Fibroblast of peridontal ligament (primary cell): ENCODE measurements around the gene MYO9B.

Experiments
- DNase-seq: peaks from one replicate; pipeline ENCODE4 v3.0.0-alpha.2; 2010; ENCODE audit errors: extremely low read depth

Gene MYO9B

GRCh38 chr19:17060802-17061201, 14.8 kb upstream of the MYO9B start:
- no peak for DNase-seq

DNA sequence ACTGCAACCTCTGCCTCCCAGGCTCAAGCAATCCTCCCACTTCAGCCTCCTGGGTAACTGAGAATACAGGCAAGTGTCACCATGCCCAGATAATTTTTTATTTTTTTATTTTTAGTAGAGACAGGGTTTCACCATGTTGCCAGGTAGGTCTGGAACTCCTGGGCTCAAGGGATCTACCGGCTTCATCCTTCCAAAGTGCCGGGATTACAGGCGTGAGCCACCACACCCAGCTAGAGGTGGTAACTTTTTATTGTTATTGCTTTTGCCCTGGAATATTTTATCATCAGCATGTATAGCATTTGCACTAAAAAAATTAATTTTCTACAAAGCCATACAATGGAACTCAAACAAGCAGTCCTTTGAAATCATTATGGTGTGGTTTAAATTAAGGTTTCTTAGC, 14.4 kb upstream of the MYO9B start:
- DNase-seq: no peak

DNA sequence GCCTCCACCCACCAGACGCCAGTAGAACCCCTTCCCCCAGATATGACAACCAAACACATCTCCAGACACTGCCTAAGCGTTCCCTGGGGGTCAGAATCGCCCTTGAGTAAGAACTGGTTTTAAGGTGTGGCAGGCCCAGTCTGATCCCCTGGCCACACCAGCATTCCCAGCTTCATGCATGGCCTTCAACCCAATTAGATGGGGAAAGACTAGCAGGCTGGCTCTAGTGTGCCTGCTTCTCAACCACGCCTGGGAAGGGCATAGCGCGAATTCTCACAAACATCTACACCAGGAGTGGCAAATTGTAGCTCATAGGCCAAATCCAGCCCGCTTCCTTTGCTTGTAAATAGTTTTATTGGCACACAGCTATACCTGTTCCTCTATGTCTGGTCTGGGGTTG, 13.9 kb upstream of the MYO9B start:
- no peak for DNase-seq

GRCh38 chr19:17063428-17063827, 12.1 kb upstream of the MYO9B start:
- DNase-seq: no peak

GRCh38 chr19:17069193-17069592, 6.4 kb upstream of the MYO9B start:
- DNase-seq: no peak

DNA sequence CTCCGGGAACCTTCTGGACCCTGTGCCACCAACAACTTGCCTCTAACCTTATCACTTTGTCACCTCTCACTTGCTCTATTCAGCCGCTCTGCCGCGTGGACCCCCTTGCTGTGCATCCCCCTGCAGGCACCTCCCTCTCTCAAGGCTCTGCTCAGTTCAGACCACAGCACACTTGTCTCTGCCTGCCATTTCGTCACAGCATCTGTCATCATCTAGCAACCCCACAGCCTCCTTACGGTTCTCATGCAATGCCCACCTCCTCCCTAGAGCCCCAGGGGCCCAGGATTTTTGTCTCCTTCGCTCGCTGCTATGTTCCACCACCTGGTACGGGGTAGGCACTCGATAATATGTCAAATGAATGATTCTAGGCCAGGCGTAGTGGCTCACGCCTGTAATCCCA, 5.2 kb upstream of the MYO9B start:
- no peak for DNase-seq

GRCh38 chr19:17070912-17071311, 4.7 kb upstream of the MYO9B start:
- no peak for DNase-seq

GRCh38 chr19:17073869-17074633, 1.5 kb upstream of the MYO9B start:
- no peak for DNase-seq

GRCh38 chr19:17074634-17075034, 943 bp upstream of the MYO9B start:
- no peak for DNase-seq

- DNase-seq: peak; percentile 22
Observed at GRCh38 chr19:17075864-17076542, 426 bp downstream of the MYO9B start.

- DNase-seq: peak; percentile 12
Observed at GRCh38 chr19:17076543-17076991, 990 bp downstream of the MYO9B start.

DNA sequence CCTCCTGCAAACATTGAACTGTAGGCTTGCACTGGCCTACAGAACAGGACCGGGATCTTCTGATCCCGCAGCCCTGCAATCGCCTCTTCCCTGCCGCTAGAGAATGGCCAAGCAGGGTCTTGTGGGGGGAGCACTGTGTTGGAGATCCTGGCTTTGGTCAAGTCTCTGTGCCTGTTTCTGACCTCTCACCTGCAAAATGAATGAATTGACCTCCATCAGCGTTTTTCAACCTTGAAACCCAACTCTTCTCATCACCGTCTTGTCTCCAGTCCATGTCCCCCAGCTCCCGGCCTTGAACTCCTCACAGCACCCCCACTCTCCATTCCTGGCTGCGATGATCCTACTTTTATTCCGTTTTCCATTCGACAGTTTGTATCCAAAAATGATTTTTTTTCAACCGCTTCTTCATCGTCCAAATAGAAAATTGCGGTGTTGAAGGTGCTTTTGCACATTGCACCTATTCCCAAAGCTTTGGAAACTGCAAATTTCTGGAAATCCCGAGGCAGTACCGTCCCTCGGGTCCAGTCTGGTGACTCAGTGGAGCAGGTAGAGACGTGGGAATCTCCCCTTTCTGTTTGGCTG, 2.0 kb downstream of the MYO9B start:
- DNase-seq: no peak

DNA sequence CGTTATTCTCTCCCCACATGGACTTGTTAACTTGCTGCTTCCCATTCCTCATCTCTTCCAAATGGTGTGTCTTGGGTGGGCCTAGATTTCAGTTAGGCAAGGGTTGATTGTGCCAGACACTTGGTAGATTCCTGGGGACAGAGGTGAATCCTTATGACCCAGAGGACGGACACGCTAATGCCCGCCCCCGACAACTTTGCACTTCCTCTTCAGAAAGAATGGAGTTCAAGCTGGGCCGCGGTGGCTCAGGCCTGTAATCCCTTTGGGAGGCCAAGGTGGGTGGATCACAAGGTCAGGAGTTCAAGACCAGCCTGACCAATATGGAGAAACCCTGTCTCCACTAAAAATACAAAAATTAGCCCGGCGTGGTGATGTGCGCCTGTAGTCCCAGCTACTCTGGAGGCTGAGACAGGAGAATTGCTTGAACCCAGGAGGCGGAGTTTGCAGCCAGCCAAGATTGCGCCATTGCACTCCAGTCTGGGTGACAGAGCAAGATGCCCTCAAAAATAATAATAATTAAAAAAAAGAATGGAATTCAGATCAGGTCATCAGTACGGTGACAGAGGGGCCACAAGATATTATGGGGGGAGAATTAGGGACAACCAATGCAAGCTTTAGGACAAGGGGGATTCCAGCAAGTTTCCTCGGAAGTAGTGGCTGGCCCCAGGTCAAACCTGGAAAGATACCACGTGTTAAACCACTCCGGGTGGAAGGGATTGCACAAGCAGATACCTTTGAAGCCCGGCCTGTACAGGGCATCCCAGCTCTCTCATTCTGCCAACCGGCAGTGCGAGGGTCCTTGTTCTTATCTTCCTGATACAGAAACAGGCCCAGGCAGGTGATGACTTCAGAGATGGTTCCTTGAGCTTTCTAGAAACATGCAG, 2.7 kb downstream of the MYO9B start:
- DNase-seq: no peak

DNA sequence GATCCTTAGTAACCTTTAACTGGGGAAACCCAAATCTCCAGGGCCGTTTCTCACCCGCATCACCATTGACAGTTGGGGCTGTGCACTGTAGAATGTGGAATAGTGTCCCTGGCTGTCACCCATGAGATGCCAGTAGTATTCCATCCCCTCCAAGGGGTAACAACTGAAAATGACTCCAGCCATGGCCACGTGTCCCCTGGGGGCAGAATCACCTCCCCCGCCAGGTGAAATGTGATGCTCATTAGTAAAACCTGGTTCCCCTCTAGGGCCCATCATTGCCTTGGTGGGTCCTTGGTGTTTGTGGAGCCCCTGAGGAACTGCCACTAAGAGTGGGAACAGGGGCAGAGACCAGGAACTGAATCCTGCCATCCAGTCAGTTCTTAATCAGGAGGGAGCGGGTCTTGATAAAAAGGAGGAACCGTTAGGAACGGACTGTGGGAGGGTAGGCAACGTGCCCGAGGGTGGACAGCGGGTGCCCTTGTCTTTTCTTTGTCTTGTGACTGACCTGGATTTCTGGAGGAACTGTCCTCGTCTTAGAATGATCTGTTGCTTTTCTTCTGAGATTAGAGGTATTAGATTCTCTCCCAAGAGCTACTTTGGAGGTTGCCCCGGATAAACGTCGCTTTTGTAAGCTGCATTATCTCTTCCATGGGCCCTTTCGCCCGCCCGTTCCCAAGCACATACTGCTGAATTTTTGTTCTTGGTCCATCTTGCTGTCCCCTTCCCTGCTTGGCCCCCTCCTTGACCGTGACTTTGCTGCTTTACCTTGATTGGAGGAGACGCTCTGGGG, 3.5 kb downstream of the MYO9B start:
- peak; percentile 22 for DNase-seq

DNA sequence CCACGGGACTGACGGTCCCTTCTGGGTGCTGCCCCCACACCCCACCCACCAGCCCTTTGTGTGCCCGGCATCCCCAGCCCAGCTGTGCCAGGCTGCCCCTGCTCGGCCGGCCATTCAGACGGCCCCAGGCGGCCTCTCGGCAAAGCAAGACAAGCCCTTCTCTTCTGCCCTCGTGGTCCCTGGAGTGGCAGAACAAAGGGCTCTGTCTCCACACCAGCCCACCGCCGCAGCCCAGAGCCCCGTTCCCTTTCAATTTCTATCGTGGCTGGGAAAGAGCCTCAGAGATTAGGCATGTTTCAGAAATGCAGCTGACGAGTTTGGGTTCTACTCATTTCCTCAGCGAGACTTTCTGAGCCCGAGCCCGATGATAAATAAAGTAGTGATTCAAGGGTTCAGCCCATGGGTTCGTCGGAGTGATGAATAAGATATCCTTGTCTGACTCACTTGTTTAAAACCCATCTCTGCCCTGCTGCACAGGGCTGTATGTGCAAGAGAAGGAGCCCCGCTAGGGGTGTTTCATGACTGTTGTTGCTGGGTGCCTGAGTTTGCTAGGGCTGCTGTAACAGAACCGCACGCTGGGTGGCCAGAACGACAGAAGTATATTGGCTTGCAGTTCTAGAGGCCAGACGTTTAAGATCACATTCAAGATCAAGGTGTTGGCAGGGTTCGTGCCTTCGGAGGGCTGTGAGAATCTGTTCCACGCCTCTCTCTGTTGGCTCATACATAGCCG, 4.3 kb downstream of the MYO9B start:
- DNase-seq: peak; percentile 98

GRCh38 chr19:17080440-17080801, 4.8 kb downstream of the MYO9B start:
- no peak for DNase-seq

DNA sequence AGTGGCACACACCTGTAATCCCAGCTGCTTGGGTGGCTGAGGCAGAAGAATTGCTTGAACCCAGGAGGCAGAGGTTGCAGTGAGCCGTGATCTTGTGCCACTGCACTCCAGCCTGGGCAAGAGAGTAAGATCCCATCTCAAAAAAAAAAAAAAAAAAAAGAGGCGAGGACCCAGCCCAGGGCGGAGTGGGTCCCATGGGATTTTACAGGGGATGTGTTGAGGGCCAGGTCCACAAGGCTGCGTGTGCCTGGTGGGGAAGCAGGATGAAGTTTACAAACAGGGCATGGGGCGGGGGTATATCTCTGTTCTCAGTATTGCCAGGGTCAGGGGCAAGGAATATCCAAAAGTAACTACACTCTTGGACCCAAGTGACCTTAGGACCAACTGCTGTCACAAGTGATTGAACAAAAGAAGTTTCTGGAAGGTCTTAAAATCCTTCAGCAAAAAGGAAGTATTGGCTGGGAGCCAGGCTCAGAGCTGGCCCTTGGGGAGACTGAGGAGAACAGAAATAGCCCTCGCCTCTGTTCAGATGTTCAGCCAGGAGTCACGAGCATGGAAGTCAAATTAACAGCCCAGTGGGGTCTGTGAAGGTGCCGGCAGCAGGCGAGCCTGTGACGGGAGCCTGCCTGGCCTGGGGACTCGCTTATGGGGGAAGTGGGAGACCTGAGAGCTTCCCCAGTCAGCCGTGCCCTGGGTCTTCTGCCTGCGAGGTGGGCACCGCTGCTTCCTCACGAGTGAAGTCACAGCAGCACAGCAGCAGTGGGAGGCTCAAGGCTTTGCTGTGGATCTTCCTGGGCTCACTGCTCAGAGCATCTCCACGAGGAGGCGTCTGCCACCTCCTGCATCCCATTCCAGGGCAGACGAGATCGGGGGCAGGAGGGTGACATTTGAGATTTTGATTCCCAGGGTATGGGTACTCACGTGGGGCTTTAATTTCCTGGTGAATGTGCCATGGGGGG, 6.4 kb downstream of the MYO9B start:
- no peak for DNase-seq

- DNase-seq: no peak
Observed at GRCh38 chr19:17086120-17086519, 10.5 kb downstream of the MYO9B start.

DNA sequence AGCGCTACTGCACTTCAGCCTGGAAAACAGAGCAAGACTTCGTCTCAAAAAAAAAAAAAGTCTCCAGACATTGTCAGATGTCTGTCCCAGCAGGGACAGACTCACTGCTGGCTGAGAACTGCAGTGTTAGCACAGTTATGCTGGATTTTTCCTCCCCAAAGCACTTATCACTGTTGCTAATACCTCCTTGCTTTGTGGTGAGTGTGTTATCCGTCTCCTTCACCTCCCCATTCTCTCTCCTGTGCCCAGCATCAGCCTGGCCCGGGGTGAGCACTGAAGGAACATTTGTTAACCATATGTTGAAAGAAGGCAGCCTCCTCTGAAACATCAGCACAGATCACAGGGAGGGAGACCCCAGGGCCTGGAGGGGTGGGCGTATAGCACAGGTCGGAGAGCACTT, 11.3 kb downstream of the MYO9B start:
- no peak for DNase-seq
